Stimulated activated CD4-positive, alpha-beta T cell treated with anti-CD3 and anti-CD28 coated beads, Interleukin-2, amount 100 ng/mL, for 48 hours (primary cell): ENCODE measurements around the gene SLC35E3.
"Not testable (repeated sequence)": the region's sequence is repeated elsewhere in the genome, so short reads cannot be mapped to it uniquely, and the experiment has no call there.

Experiments
- DNase-seq, 2 donors: peaks; one replicate each; pipeline ENCODE4 v3.0.0-alpha.2; 2020

The SLC35E3 gene

DNA sequence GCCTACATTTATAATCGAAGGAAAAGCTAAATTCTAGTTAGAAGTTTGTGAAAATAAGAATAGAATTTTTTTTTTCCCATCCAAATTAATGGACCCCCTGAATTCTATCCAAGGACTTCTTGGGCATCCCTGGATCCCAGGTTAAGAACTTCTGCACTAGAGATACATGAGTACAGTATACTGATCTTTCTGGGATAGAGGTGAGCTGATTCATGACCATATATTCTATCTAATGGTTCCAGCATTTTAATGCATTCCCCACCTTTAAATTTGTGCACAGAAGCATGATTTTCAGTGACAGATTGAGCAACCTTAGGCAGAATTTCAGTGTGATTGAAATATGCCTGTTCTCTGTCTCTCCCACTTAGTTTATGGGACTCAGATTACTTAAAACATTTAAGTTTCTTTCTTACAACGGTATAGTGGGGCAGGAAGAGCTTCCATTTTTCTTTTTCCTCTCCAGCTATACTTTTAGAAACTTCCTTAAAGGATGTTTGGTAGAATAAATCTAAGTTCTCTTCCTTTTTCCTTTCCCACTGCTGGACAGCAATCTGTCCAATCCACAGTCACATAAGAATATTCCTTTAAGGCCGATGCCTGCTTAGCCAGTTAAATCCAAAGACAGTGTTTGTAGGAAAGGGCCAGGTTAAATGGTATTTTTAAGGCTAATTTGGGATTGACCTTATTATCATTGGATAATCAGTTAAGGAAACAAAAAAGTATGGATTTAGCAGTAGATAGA is 68.7 kb downstream of the SLC35E3 start:
- DNase-seq: no peak

DNA sequence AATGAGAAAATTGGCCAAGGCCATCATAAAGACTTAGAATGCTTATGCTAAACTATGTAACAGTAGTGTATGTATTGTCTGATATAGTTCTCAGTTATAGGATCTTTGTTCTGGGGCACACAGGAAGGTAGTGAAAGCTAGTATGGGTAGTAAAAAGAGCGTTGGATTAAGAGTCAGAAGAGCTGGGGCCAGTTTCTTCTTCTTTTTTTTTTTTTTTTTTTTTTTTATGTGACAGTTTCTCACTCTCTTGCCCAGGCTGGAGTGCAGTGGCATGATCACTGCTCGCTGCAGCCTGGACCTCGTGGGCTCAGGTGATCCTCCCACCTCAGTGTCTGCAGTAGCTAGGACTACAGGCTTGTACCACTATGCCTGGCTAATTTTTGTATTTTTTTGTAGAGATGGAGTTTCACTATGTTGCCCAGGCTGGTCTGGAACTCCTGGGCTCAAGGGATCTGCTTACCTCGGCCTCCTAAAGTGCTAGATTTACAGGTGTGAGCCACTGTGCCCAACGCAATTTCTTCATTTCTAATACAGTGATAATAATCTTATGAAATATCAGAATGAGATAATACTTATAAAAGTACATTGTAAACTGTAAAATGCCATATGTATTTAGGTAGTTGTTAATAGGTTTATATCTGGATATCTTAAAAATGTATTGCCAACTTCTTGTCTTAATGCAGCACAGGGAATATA is 69.4 kb downstream of the SLC35E3 start:
- no peak for DNase-seq

- no peak for DNase-seq
These were observed 70.2 kb downstream of the SLC35E3 start for GRCh38 chr12:68815928-68816800.

GRCh38 chr12:68819481-68819880 is 73.5 kb downstream of the SLC35E3 start:
- DNase-seq: not testable (repeated sequence)

DNA sequence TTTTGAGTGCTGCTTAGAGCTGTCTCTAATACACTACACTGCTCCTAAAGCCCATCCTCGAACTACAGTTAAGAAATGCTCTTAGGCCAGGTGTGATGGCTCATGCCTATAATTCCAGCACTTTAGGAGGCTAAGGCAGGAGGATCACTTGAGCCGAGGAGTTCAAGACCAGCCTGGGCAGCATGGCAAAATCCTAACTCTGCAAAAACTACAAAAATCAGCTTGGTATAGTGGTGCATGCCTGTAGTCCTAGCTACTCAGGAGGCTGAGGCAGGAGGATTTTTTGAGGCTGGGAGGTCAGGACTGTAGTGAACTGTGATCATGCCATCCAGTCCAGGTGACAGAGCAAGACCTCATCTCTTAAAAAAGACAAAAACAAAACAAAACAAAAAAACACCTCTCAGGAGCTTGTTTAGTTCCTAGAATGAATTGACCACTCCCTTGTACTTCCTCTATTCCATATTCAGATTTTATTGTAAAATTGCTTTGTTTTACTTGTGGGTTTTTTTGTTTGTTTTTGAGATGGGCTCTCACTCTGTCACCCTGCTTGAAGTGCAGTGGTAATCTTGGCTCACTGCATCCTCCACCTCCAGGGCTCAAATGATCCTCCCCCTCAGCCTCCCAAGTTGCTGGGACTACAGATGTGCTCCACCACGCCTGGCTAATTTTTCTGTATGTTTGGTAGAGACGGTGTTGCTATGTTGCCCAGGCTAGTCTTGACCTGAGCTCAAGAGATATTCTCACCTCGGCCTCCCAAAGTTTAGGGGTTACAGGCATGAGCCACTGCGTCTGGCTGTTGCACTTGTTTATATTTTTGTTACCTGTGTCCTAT is 75.6 kb downstream of the SLC35E3 start:
- DNase-seq: no peak

- DNase-seq: no peak
These were observed 77.7 kb downstream of the SLC35E3 start for GRCh38 chr12:68823696-68824095.

DNA sequence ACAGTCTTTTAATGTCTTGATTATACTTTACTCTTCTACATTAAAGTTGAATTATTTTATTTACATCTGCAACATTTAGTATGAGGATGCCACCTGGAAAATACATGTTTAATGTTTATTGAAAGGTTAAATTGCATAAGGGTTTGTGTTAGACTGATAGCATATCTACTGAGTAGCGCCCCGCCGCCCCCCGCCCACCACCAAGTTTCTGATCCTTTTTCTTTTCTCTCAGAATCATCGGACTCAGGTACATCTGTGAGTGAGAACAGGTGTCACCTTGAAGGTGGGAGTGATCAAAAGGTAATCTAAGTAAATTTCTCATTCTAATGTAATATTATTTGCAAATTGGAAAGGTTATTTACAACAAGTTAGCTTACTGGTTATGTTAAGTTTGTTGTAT is 78.2 kb downstream of the SLC35E3 start:
- DNase-seq: no peak

DNA sequence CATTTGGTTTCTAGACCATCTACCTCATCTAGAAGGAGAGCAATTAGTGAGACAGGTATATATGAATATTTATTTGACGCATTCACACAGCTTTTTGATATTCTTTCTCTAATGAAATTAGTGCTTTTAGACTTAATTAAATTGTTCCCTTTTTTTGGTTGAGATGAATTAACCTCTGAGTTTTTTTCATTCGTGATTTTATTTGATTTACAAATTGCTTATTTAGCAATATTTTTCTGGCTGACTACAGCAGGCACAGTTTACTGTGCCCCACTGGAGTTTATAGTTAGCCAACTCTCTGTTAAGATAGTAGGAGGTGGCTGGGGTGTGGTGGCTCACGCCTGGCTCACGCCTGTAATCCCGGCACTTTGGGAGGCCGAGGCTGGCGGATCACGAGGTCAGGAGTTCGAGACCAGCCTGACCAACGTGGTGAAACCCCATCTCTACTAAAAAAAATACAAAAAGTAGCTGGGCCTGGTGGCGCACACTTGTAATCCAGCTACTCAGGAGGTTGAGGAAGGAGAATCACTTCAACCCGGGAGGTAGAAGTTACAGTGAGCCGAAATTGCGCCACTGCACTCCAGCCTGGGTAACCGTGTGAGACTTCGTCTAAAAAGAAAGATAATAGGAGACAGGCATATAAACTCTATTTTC is 78.7 kb downstream of the SLC35E3 start:
- no peak for DNase-seq

- DNase-seq: no peak
These were observed 79.7 kb downstream of the SLC35E3 start for GRCh38 chr12:68825569-68826217.

GRCh38 chr12:68827895-68828671 is 82.1 kb downstream of the SLC35E3 start:
- DNase-seq: no peak

GRCh38 chr12:68828672-68829068 is 82.7 kb downstream of the SLC35E3 start:
- no peak for DNase-seq
